Right atrium auricular region (tissue), 2 donors: ENCODE results near the gene CHRM5. TPM values are rescaled to one million over a fixed set of nuclear protein-coding genes. Genes with fewer than 3 reads are reported as not detected.

ENCODE experiments used
- DNase-seq: peaks from one replicate; pipeline ENCODE4 v3.0.0-alpha.2; 2019; ENCODE audit warnings: low spot score
- H3K27ac ChIP-seq, 2 donors: fragments of 200-600 bp; sonication (generic); 1 replicate in 1 of 2; 2 replicates in 1 of 2; pipeline ENCODE4 v1.5.1; 2016 to 2019
- H3K27me3 ChIP-seq, 2 donors: fragments of 200-600 bp; sonication (generic); one replicate each; pipeline versions ENCODE4 v1.5.1 to v1.6.0; 2017 to 2019
- H3K36me3 ChIP-seq: fragments of 200-600 bp; sonication (generic); one replicate; pipeline ENCODE4 v1.5.1; 2016
- H3K4me1 ChIP-seq, 2 donors: fragments of 200-600 bp; sonication (generic); one replicate each; pipeline versions ENCODE4 v1.5.1 to v1.6.0; 2017 to 2019
- H3K4me3 ChIP-seq, 2 donors: fragments of 200-600 bp; sonication (generic); 1 replicate in 1 of 2; 2 replicates in 1 of 2; pipeline ENCODE4 v1.5.1; 2017 to 2019; ENCODE audit warnings: mild to moderate bottlenecking in 1 of 2, moderate library complexity in 1 of 2
- H3K9me3 ChIP-seq, 2 donors: fragments of 200-600 bp; sonication (generic); one replicate each; pipeline ENCODE4 v1.5.1; 2019
- CTCF ChIP-seq, 2 donors: fragments of 200-600 bp; sonication (generic); IDR thresholded peaks; one replicate each; pipeline ENCODE4 v1.5.1; 2019; ENCODE audit warnings: antibody characterized with exemption in 2 of 2
- total RNA-seq, 2 donors: library from RNA; depleted of rRNA; stranded (reverse); fragments of >200 nt; gene quantifications; one replicate each; pipeline ENCODE4 v1.1.0, GENCODE V29; 2016

The CHRM5 gene
- total RNA-seq, 2 donors from 2014 or later = not detected

- Histone ChIP-seq H3K4me3 (no peak overlapping the region), H3K36me3 (no peaks in the 10 kb centered on the region), H3K27ac (no peak overlapping the region), H3K27me3 (no peaks in the 10 kb centered on the region), H3K4me1 (no peaks in the 10 kb centered on the region), H3K9me3 (peaks cover 0 to 25% of the 10 kb centered on the region in 2 donors)
- no peak for TF ChIP-seq CTCF (IDR thresholded peaks at IDR 0.05)
- DNase-seq = no peak
These were observed 85.9 kb downstream of the CHRM5 start for GRCh38 chr15:34054081-34054707.

- no peak for DNase-seq
- no peak for TF ChIP-seq CTCF (IDR thresholded peaks at IDR 0.05)
- no peaks in the 10 kb centered on the region for H3K4me1 ChIP-seq
- H3K36me3 ChIP-seq = no peaks in the 10 kb centered on the region
- H3K9me3 ChIP-seq = peaks cover 0 to 15% of the 10 kb centered on the region in 2 donors
- H3K4me3 ChIP-seq = no peak overlapping the region
- H3K27me3 ChIP-seq = no peaks in the 10 kb centered on the region
- H3K27ac ChIP-seq = peak overlapping the region; percentile 31 to 56
These were observed 87.7 kb downstream of the CHRM5 start for GRCh38 chr15:34055868-34056595.

- Histone ChIP-seq H3K4me1 (no peaks in the 10 kb centered on the region), H3K27ac (peak overlapping the region; percentile 31 to 56), H3K9me3 (peaks cover 0 to 6% of the 10 kb centered on the region in 2 donors), H3K27me3 (no peaks in the 10 kb centered on the region), H3K36me3 (no peaks in the 10 kb centered on the region), H3K4me3 (no peak overlapping the region)
- TF ChIP-seq CTCF (IDR thresholded peaks at IDR 0.05) = no peak
- no peak for DNase-seq
These were observed 88.6 kb downstream of the CHRM5 start for GRCh38 chr15:34056911-34057310.

GRCh38 chr15:34059476-34059875, 91.2 kb downstream of the CHRM5 start:
- Histone ChIP-seq H3K27me3 (no peaks in the 10 kb centered on the region), H3K27ac (no peak overlapping the region), H3K4me3 (no peak overlapping the region), H3K4me1 (no peaks in the 10 kb centered on the region), H3K36me3 (no peaks in the 10 kb centered on the region), H3K9me3 (no peaks in the 10 kb centered on the region)
- no peak for DNase-seq
- no peak for TF ChIP-seq CTCF (IDR thresholded peaks at IDR 0.05)

GRCh38 chr15:34059946-34060345, 91.6 kb downstream of the CHRM5 start:
- Histone ChIP-seq H3K4me3 (no peak overlapping the region), H3K27ac (no peak overlapping the region), H3K27me3 (no peaks in the 10 kb centered on the region), H3K4me1 (no peaks in the 10 kb centered on the region), H3K36me3 (no peaks in the 10 kb centered on the region), H3K9me3 (no peaks in the 10 kb centered on the region)
- DNase-seq = no peak
- TF ChIP-seq CTCF (IDR thresholded peaks at IDR 0.05) = no peak
